GM12878 (cell line): ENCODE data around the gene ABHD8. TPM values are rescaled to one million over a fixed set of nuclear protein-coding genes. Genes with fewer than 3 reads are reported as not detected.

Experiments used
- ATAC-seq: fragments of 200-7000 bp; cut with Tn5 transposase; 3 replicates; pipeline ENCODE4 v1.9.1; 2020; ENCODE audit warnings: mild to moderate bottlenecking, moderate library complexity
- BruUV-seq: library from RNA; stranded (reverse); fragments of 400-500 nt; replicated peaks from 2 replicates; lab custom pipeline; 2021; lab: Mats Ljungman, UMichigan
- CTCF ChIA-PET: fragments of 300-600 bp; sonication (Branson Sonifier 250); formaldehyde crosslinking; extraction: SDS; loops from one replicate; lab custom pipeline; 2021; ENCODE audit warnings: inconsistent platforms; lab: Yijun Ruan, JAX
- POLR2A ChIA-PET: fragments of 350-600 bp; formaldehyde crosslinking; extraction: SDS; loops from one replicate; lab custom pipeline; 2021; ENCODE audit warnings: inconsistent platforms; lab: Charles Lee
- RAD21 ChIA-PET: fragments of 300-600 bp; sonication (Branson Sonifier 250); formaldehyde crosslinking; loops from one replicate; lab custom pipeline; 2023; ENCODE audit warnings: antibody characterized with exemption; ENCODE audit not compliant: unreplicated experiment; lab: Charles Lee
- SMC1A ChIA-PET: fragments of 300-600 bp; sonication (Branson Sonifier 250); formaldehyde crosslinking; loops from one replicate; lab custom pipeline; 2023; ENCODE audit not compliant: unreplicated experiment, uncharacterized antibody; lab: Charles Lee
- DNase-seq: peaks from one replicate; pipeline ENCODE4 v3.0.0-alpha.2; 2011; ENCODE audit warnings: low read depth, low spot score
- FAIRE-seq: peaks from 3 replicates; lab custom pipeline; 2011; peaks lifted over from hg19 to GRCh38; lab: Jason Lieb, UNC
- H2AFZ ChIP-seq: 2 replicates; pipeline ENCODE4 v1.6.0; 2011; ENCODE audit warnings: low read depth, low read length, control low read depth; ENCODE audit not compliant: control insufficient read depth
- H3K27ac ChIP-seq: 2 replicates; pipeline ENCODE4 v1.5.1; 2011; ENCODE audit warnings: control low read depth; ENCODE audit not compliant: control insufficient read depth, insufficient read depth
- H3K27me3 ChIP-seq, 2 experiments: replicated peaks in 1 of 2; 2 replicates each; pipeline versions ENCODE4 v1.6.0 to v1.6.1; 2011; ENCODE audit warnings: low read length in 1 of 2; ENCODE audit not compliant: control insufficient read depth in 2 of 2, insufficient read depth in 2 of 2
- H3K36me3 ChIP-seq, 2 experiments: 2 replicates each; pipeline ENCODE4 v1.5.1; 2011; ENCODE audit warnings: low read length in 1 of 2; ENCODE audit not compliant: control insufficient read depth in 2 of 2, insufficient read depth in 2 of 2
- H3K4me1 ChIP-seq: 2 replicates; pipeline ENCODE4 v1.6.1; 2011; ENCODE audit warnings: mild to moderate bottlenecking, low read length, moderate library complexity, mixed read lengths; ENCODE audit not compliant: control insufficient read depth, insufficient read depth
- H3K4me2 ChIP-seq: 2 replicates; pipeline ENCODE4 v1.6.0; 2011; ENCODE audit warnings: control low read depth; ENCODE audit not compliant: control insufficient read depth, insufficient read depth
- H3K4me3 ChIP-seq: fragments of 200-600 bp; sonication (generic); 2 replicates; pipeline ENCODE4 v1.5.1; 2016
- H3K79me2 ChIP-seq: 2 replicates; pipeline ENCODE4 v1.6.0; 2011; ENCODE audit warnings: low read length; ENCODE audit not compliant: control insufficient read depth, insufficient read depth
- H3K9ac ChIP-seq: 2 replicates; pipeline ENCODE4 v1.8.0; 2011; ENCODE audit warnings: low read length, control low read depth, mixed read lengths; ENCODE audit not compliant: control insufficient read depth, insufficient read depth
- H3K9me3 ChIP-seq: replicated peaks from 3 replicates; pipeline ENCODE4 v1.5.1; 2011; ENCODE audit warnings: mild to moderate bottlenecking, low read length; ENCODE audit not compliant: control insufficient read depth, insufficient read depth
- H4K20me1 ChIP-seq: 2 replicates; pipeline ENCODE4 v1.6.0; 2011; ENCODE audit not compliant: control insufficient read depth, insufficient read depth
- ESRRA ChIP-seq: IDR thresholded peaks from 2 replicates; pipeline ENCODE4 v1.6.1; 2012; ENCODE audit warnings: mild to moderate bottlenecking, low read length, improper control_type of control experiment
- MAX ChIP-seq: IDR thresholded peaks from 2 replicates; pipeline ENCODE4 v1.6.1; 2012; ENCODE audit warnings: low read depth, low read length, improper control_type of control experiment
- WGBS: methylation state at CpG from one replicate; pipeline ENCODE4 v1.1.6; 2016; ENCODE audit warnings: low lambda C conversion rate; ENCODE audit not compliant: insufficient replicate concordance, insufficient coverage; ENCODE audit errors: missing lambda C conversion rate; 5-methylcytosine and 5-hydroxymethylcytosine counted together
- in situ Hi-C: fragments of 300-500 bp; cut with MboI; formaldehyde crosslinking; loops from 9 replicates; pipeline ENCODE4 v1.14.3; 2018; ENCODE audit warnings: mixed read lengths
- intact Hi-C: fragments of 100-400 bp; cut with micrococcal nuclease; formaldehyde crosslinking; loops from one replicate; pipeline ENCODE4 v1.14.2; 2022; ENCODE audit not compliant: unreplicated experiment
- polyA plus RNA-seq, 11 experiments: library from polyadenylated mRNA; depleted of rRNA in 4 of 11; unstranded in 6 of 11; stranded (reverse) in 5 of 11; fragments of >200 nt; fragmentation: Nextera tagmentation in 4 of 11; fragmentation: Illumina TruSeq in 1 of 11; extraction: Ambion mirVana in 4 of 11; extraction: Trizol in 1 of 11; gene quantifications; 1 replicate in 1 of 11; 2 replicates in 10 of 11; pipeline versions ENCODE4 v1.2.1 to v1.2.3, GENCODE V29; 2011 to 2016; ENCODE audit warnings: inconsistent platforms in 2 of 11, missing spikeins in 2 of 11, low read depth in 1 of 11
- total RNA-seq, 4 experiments: library from RNA; depleted of rRNA in 3 of 4; stranded (reverse); fragments of >200 nt in 3 of 4; fragmentation: Illumina TruSeq in 1 of 4; extraction: Trizol in 1 of 4; gene quantifications; 2 replicates each; pipeline versions ENCODE4 v1.2.1 to v1.2.3, GENCODE V29; 2013 to 2021
- TF ChIP-seq, protein P1 (sequence below): fragments of 450-650 bp; IDR thresholded peaks from 2 replicates; pipeline ENCODE4 v1.6.1; 2017; ENCODE audit warnings: mild to moderate bottlenecking

The ABHD8 gene
- total and polyA plus RNA-seq, 10 of the 15 experiments (the other 5 are each of a cell fraction or from before 2014, with no cell fraction given) = 0.03 to 12.5 (median 6.0) TPM

- FAIRE-seq = no peak
- CTCF ChIA-PET = interaction anchor here (0.5 kb wide), 1 partner anchor 403 kb away, joined by 3 read pairs; no protein-coding TSS in a partner anchor
- WGBS = 90% methylated on average over 20 of the region's 20 CpGs
- H3K27ac ChIP-seq = no peak overlapping the region
- no peak overlapping the region for H3K9ac ChIP-seq
- TF ChIP-seq, protein P1, sequence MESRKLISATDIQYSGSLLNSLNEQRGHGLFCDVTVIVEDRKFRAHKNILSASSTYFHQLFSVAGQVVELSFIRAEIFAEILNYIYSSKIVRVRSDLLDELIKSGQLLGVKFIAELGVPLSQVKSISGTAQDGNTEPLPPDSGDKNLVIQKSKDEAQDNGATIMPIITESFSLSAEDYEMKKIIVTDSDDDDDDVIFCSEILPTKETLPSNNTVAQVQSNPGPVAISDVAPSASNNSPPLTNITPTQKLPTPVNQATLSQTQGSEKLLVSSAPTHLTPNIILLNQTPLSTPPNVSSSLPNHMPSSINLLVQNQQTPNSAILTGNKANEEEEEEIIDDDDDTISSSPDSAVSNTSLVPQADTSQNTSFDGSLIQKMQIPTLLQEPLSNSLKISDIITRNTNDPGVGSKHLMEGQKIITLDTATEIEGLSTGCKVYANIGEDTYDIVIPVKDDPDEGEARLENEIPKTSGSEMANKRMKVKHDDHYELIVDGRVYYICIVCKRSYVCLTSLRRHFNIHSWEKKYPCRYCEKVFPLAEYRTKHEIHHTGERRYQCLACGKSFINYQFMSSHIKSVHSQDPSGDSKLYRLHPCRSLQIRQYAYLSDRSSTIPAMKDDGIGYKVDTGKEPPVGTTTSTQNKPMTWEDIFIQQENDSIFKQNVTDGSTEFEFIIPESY = no peak
- TF ChIP-seq MAX (no peak), ESRRA (no peak)
- no peak for ATAC-seq
- peaks cover 15% of the 10 kb centered on the region for H3K4me1 ChIP-seq
- H3K9me3 ChIP-seq = no peaks in the 10 kb centered on the region
- peaks cover 28% of the 10 kb centered on the region for H3K79me2 ChIP-seq
- POLR2A ChIA-PET = no interaction called here
- no TSS peak for BruUV-seq
- H2AFZ ChIP-seq = no peak overlapping the region
- intact Hi-C loops = no loop called here
- in situ Hi-C loops = no loop called here
- no peaks in the 10 kb centered on the region for H3K27me3 ChIP-seq
- no peak for DNase-seq
- SMC1A ChIA-PET = no interaction called here
- RAD21 ChIA-PET = no interaction called here
- no peak overlapping the region for H3K4me3 ChIP-seq
- peaks cover 8 to 13% of the 10 kb centered on the region in 2 experiments; a peak in 3 of 4 replicates for H3K36me3 ChIP-seq
- H4K20me1 ChIP-seq = peaks cover 3% of the 10 kb centered on the region; the same call in 1 of the 2 replicates
- no peak overlapping the region for H3K4me2 ChIP-seq
Observed at GRCh38 chr19:17312189-17313113, 9.2 kb upstream of the ABHD8 start.
